GM19023 (cell line): ENCODE results near the gene NKX2-3.

Experiments used
- ATAC-seq: cut with Tn5 transposase; IDR thresholded peaks from one replicate; pipeline ENCODE4 v1.9.1; 2021; ENCODE audit warnings: mild to moderate bottlenecking, moderate library complexity; ENCODE audit not compliant: unreplicated experiment

NKX2-3 gene

DNA sequence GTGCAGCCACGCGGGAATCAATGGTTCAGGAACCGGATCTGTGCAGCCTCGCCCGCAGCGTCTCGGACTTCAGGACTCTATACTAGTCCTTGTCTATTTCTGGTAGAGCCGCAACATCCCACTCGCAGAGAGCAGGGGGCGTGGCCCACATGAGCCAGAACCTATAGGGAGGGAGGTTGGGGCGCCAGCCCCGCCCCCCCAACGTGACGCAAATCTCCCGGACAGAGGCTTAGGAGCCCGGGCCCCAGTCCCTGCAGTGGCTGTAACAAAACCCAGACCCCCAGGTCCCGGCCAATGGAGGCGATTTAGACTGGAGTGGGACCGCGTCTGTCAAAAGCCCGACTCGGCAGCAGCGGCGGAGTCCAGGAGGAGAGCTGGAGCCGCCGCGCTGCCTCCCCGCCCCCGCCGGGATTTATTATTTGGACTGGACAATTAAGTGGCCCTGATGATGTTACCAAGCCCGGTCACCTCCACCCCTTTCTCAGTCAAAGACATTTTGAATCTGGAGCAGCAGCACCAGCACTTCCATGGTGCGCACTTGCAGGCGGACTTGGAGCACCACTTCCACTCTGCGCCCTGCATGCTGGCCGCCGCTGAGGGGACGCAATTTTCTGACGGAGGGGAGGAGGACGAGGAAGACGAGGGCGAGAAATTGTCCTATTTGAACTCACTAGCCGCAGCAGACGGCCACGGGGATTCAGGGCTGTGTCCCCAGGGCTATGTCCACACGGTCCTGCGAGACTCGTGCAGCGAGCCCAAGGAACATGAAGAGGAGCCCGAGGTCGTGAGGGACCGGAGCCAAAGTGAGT is at the start of gene NKX2-3:
Gene NKX2-3 (plus strand): TSS at position 256 of the 809 bp plus-strand sequence. CDS start 190 bp downstream, at position 446.
- no peak for ATAC-seq

DNA sequence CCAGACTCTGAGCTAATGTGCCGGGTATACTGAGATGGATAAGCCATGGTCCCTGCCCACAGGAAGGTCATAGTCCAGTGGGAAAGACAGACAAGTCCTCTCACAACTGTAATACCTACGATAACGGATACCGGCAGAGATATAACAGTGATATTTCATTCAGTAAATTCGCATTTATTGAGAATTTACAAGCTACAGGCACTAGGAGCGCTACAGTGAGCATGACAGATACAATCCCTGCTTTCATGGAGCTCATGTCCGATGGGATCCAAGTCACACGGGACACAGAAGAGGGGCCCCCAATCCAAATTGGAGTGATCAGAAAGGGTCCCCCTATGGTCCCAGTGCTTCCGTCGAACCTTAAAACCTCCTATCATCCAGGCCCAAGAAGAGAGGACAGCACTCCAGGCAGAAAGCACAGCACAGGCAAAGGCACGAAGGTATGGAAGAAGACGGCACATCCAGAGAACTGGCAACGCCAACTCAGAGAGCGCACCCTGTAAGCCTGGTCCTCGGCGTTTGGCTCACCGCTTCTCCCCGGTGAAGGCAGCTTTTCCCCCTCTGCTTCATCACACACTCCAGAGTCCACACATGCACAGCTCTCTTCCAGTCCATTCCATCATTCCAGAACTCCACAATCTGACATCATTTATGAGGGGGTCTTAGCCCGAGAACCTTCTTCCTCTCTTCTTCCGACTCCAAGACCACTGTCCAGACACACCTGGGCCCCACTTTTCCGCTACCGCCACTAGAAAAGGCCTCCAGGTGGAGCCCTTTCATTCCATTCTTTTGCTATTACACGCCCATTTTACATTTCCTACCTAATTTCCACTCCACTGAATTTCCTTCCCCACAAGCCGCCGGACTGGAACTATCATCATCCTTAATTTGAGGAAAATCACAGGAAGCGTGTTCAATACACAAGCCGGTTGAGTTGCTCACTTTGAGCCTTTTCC is 47.8 kb upstream of the NKX2-3 start:
- no peak for ATAC-seq

DNA sequence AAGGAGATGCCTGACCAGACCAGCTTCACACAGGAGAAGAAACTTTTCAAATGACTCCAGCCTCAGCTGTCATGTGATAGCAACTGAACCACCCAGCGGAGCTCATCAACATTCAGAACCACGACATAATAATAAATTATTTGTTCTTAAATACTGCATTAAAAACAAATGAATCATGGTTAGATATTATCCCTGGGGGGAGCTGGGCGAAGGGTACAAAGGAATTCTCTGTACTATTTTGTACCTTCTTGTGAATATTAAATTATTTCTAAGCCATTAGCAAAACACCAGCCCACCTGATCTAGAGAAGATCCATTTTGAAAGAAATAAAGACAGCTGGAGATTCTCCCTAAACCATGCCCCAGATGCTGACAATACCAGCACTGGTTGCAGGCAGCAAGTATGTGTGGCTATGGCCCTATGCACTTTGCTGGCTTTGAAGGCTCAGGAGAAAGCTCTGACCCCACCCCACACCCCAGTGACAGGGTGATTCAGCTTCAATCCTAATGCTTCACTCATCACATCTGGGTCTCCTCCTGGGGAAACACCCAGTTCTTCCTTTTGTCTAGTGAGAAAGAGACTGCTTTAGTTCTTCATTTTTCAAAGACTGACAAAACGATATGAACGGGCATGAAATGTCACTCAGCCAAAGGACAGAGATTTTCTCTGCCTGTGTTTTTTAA is 45.5 kb upstream of the NKX2-3 start:
- ATAC-seq = no peak

DNA sequence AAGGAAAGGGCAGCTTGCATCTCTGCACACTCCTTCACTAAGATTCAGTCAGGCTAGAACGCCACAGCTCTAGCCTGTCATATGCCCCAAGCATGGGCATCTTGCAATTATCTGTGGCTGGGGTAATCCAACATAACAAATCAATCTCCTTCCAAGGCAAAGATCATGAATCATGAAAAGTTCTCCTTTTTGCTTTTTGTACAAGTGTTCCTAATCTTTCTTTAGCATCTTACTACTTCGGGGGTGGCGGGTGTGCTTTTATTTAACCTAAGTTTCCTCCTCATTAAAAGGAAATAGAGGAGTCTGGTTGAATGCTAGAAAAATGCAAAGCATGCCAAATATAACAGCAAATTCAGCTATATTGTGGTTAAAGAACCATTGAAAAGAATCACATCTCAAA is 43.5 kb upstream of the NKX2-3 start:
- no peak for ATAC-seq

DNA sequence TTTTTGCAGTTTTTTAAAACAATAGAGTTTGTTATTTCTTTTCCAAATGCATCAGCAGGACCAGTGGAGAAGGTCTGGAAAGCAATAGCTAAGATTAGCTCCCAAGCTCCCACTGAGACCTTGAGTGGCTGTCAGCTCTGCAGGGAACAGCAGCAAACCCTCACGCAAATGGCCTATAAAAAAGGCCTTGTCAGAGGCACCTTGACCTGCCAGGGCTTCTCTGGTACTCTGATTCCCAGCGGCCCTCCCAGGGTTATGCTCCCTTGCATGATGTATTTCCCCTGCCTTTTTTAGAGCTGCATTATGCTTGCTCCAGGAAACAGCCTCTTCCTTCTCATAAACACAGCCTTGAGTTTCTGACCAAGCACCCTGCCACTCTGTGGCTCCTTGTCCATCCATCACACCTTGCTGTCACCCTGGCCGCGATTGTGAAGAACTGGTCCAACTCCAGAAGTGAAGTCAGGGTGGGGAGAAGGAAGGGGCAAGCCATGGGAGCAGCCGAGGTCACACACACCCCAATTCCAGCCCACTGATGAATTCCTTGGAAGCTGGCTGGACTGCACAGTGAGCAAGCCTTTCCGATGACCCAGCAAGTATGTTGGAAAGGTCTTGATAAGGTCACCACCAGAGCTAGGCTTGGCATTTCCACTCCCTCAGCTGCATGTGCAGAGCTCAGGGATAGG is 35.3 kb upstream of the NKX2-3 start:
- no peak for ATAC-seq

DNA sequence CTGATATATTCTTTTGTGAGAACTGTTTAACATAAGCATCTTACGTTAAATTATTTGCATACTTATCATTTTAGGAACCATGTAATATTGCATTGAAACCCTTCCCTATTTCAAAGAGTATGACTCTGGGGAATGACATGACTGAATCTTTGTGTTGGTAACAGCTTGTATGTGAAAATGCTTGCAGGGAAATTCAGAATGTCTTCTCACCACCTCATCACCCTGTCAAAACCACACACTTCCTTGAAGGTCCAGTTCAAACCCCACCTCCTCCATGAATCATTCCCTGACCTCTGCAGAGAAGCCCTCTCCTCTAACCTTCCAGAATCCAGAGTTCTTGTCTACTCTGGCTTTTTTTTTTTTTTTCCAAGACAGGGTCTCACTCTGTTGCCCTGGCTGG is 26.3 kb upstream of the NKX2-3 start:
- no peak for ATAC-seq

DNA sequence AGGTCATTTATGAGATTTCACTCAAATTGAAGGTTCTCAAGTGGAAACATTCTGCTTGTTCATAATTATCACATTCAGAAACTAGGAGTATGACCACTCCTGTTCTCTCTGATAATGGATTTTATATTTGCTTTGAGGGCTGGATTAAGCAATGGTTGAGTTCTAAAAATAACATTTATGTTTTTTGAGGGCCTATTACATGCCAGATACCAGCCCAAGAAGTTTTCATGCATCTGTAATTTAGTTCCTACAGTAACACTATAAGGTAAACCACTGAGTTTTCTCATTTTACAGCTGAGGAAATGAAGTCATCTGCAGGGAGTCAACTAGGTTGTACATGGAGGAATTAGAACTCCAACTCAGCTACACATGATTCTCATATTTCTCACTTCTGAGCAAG is 25.5 kb upstream of the NKX2-3 start:
- no peak for ATAC-seq

DNA sequence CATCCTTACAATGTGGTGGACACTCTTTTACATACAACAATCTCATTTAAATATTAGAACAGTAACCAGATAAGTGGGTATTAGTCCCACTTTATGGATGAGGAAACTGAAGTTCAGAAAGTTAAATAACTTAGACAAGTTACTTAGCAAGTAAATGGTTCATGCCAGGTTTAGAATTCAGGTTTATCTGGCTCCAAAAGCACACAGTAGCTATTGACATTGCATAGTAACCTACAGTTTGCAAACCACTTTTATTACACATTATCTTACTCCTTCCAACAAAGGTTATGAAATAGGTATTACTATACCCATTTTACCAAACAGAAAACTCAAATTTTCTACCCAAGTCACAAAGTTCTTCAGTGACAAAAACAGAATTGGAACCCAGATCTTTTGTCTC is 19.7 kb upstream of the NKX2-3 start:
- ATAC-seq = no peak

DNA sequence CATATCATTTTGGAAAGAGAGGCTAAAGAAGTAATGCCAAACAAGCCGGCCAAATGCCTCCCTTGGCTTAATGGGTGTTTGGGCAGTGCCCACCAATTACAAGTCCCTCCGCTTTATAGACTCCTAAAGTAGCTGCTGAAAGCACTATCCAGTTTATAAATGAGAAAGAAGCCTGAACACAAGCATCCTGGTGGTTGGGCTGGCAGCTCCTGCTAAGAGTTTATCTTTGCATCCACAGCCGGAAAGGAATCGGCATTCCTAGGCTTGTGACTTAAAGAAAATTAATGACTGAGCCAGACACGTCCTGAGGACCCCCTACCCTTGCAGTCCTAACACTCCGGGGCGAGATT is 13.1 kb upstream of the NKX2-3 start:
- no peak for ATAC-seq

DNA sequence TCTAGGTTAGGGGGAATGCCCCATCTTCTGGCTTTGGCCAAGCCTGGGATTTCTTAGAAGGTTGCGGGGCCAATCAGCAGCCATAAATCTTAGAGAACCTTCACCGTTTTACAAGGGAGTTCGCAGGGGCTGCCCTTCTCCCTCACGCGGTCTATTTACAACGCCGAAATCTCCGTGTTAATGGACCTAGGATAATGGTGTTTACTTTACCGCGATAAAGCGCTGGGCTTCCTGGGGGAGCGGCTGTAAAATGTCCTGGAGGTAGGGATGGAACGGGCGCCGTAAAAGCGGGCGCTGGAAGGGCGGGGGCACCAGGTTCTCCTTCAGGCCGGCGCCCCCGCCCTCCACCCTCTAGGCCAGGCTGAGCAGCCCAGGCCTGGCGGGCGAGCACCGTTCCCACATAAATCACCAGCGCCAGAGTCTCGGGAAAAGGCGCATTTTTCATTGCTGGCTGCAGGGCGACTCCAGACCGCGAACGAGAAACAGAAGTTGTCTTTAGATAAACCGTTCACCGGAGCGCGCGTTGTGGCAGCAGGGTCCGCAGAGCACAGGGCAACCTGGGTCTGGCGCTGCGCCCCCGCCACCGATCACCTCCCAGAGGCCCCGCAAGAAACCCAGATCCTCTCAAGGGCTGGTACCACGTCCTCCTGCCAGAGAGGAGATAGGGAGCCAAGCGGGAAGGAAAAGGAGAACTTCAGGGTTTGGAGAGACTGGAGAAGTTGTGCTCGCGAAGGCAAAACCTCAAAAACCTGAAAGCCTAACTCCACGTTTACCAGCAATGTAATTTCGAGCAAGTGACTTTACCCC is 12.5 kb upstream of the NKX2-3 start:
- ATAC-seq = no peak

DNA sequence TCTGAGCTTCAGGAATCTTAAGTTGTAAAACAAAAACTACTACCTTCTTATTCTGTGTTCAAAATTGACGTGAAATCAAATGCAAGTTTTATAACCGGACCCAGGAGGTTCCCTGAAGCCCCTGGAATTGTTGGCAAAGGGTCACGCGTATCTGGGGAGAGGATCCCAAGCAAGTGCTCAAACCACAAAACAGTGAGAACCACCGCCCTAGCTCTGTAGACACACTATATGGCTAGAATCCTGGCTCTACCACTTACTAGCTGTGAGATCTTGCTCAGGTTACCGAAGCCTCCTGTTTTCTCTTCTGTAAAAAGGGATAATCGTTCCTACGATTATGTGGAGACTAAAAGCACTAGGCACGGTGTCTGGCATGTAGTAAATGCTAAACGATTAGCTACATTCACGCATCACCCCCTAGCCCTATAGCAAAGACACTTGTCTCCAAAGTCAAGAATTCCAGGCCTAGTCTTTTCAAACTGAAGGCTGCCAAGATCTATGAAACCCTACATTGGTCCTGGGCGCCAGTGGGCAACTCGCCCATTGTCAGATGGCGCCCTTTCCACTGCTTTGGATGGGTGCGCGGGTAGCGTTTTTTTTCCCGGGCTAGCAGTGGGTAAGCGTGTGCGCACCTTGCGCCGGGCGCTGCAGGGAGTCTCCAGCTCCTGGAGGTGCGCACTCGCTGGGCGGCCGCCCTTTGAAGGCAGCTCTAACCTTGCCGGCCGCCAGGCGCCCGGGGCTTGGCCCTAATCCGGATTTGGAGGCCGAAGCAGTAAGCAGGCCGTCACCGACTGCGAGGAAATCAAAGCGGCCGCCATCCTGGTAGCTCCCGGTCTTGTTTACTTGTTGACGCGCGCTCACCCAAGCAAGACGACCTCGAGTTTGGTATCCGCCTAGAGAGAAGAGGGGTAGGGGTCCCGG is 11.6 kb upstream of the NKX2-3 start:
- ATAC-seq = no peak

DNA sequence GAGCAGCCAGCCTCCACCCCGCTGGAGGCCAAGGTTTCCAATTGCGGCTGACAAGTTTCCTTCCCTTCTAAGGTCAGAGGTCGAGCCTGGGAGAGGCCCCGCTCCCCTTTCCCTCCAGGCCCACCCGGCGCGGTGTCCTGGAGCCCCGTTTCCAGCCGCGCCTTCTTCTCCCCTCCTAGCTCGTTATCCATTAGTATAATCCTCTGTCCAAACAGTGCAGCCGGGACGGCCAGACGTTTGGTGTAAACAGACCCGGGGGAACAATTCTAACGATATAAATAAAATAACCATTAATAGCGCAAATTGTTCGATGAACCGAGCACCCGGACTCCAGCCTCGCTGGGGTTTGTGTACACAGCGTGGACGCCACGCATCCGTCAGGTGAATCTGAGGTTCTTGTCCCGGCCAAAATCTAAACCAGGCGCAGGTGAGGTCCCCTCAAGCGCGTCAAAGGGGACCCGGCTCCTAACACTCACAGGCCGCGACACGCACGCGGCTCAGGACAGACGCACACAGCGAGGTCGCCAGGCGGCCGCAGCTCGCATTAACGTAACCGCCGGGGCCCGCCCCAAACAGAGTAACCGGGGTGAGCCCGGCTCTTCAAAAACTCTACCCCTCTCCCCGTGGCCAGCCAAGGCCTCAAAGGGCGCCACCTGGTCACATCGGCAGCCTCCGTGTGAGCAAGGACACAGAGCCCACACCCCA is 10.8 kb upstream of the NKX2-3 start:
- no peak for ATAC-seq

DNA sequence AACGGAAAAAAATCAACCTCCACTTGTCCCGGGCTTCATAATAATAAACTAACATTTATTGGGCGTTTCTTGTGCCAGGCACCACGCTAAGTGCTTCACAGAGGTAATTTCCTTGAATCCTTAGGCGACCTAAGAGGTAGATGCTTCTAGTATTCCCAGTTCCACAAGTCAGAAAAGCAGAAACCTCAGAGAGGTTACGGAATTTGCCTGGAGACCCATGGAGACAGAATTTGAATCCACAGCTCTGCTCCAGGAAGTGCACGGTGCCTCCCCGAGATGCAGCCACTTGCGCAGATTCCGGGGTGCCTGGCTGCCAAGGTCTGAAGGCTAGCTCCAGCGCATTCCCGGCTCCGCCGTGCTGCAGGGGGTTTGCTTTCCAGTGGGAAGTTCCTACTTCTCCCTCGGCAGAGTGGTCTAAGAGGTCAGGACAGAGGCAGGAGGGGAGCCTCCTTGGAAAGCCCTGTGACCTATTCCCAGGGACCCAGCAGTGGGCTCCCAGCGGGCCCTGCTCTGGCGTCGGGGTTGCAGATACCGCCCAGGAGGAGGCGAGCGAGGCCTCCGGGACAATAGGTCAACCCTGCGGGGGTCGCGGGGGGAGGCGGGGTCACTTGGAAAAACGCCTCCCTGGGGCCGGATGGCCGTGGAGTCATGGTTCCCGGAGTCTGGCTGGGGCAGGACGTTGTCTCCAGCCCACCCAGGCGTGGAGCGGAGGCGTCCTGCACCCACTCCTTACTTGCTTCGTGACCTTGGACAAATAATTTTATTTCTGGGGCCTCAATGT is 10.1 kb upstream of the NKX2-3 start:
- no peak for ATAC-seq

DNA sequence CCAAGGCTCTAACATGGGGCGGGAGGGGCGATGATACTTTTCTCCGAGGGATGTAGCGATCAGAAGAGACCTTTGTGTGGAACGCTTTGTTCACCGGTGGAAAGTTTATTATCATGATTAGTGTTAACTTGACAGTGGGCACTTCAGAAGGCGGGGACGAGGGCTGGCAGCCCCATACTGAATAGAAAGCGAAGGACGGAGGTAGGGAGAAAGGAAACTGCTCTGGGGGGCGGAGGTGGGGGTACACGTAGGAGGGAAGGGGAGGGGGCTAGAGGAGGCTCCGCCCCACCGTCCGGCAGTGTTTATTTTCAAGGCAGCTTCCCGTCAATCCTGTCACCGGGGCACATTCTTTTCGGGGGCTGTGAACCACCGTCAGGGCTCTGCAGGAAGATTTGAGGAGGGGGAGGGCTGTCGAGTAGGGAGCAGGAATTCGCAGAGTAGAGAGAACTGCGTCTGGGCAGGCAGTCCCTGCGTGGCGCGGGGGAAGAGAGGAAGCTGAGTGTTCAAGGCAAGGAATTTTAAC is 9.4 kb upstream of the NKX2-3 start:
- ATAC-seq = no peak

DNA sequence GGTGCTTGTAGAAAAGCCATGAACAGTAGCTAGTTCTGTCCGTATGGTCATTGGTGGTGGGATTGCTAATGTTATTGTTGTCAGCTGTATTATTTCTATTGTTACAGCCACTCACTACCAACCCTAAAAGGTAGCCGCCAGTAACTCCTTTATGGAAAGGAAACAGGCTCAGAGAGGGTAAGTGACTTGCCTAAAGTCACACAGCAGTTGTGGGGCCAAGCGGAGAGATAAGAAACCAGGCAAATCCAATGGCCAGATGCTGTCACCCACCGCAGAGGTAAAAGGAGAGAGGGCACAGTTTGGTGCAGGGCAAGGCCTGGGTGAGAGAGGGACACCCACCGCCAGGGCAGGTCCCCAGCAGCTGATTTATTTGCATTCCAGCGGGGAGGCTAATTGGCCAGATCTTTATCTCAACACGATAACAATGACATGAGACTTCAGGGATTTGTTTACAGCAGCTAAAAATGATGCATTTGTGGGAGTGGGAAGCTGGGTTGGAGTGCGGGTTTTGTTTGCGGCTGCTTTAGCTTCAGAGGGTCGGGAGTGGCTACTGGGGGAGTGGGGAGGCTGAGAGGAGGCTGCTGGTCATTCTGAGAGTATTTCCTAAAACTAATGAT is 8.6 kb upstream of the NKX2-3 start:
- ATAC-seq = no peak

DNA sequence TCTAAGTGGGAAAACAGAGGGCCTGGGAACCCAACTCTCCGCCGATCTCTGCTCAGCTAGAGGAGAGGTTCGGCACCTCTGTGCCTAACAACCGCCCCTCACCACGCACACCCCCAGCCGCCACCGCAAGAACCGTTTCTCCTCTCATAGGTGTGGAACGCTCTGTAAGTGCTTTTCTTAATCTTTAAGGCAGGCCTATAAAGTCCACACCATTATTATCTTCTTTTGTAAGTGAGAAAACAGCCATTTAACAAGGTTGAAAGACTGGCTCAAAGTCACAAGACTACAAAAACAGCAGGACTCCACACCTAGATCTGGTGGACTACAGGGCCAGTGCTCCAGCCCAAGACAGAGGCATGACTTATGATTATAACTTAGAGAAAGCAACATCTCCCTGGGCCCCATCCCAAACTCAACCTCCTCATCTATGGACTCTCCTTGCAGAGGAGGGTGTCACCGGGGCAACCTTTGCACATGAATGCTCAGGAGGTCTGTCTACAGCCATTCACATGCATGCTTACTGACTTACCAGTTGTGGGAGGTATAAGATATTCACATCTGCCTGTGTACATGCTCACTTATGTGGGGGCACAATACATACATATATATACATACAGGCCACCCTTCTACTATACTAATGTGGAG is 7.9 kb upstream of the NKX2-3 start:
- no peak for ATAC-seq
